Keratinocyte (primary cell): ENCODE measurements around the gene CNP. TPM values are rescaled to one million over a fixed set of nuclear protein-coding genes. Genes with fewer than 3 reads are reported as not detected.

ENCODE experiments used
- DNase-seq: peaks from one replicate; pipeline ENCODE4 v3.0.0-alpha.2; 2011; ENCODE audit warnings: low read depth, missing footprints, low spot score
- FAIRE-seq: peaks from 2 replicates; lab custom pipeline; 2011; peaks lifted over from hg19 to GRCh38; lab: Jason Lieb, UNC
- H2AFZ ChIP-seq: 2 replicates; pipeline ENCODE4 v1.6.0; 2012; ENCODE audit warnings: low read length, control low read depth, inconsistent platforms; ENCODE audit not compliant: control insufficient read depth
- H3K27ac ChIP-seq: 2 replicates; pipeline ENCODE4 v1.5.1; 2011; ENCODE audit warnings: low read length; ENCODE audit not compliant: control insufficient read depth, insufficient read depth
- H3K27me3 ChIP-seq: 3 replicates; pipeline ENCODE4 v1.6.0; 2011; ENCODE audit warnings: low read length; ENCODE audit not compliant: control insufficient read depth, insufficient read depth; ENCODE audit errors: extremely low read depth
- H3K36me3 ChIP-seq, 2 experiments: 2 replicates in 1 of 2; 3 replicates in 1 of 2; pipeline ENCODE4 v1.5.1; 2011; ENCODE audit warnings: low read length in 2 of 2, mild to moderate bottlenecking in 1 of 2; ENCODE audit not compliant: control insufficient read depth in 2 of 2, insufficient read depth in 2 of 2; ENCODE audit errors: extremely low read depth in 1 of 2
- H3K4me1 ChIP-seq: 3 replicates; pipeline ENCODE4 v1.5.1; 2011; ENCODE audit warnings: low read length; ENCODE audit not compliant: control insufficient read depth, insufficient read depth; ENCODE audit errors: extremely low read depth
- H3K4me2 ChIP-seq: 3 replicates; pipeline ENCODE4 v1.6.0; 2011; ENCODE audit warnings: low read depth, low read length; ENCODE audit not compliant: control insufficient read depth, insufficient read depth; ENCODE audit errors: extremely low read depth
- H3K4me3 ChIP-seq, 3 experiments: fragments of 200-600 bp in 1 of 3; sonication (generic) in 1 of 3; 2 replicates in 2 of 3; 3 replicates in 1 of 3; pipeline ENCODE4 v1.5.1; 2011 to 2016; ENCODE audit warnings: low read length in 3 of 3, mild to moderate bottlenecking in 3 of 3, control low read depth in 2 of 3, inconsistent platforms in 1 of 3, low read depth in 1 of 3, mixed read lengths in 1 of 3, mixed run types in 1 of 3, moderate library complexity in 1 of 3; ENCODE audit not compliant: control insufficient read depth in 2 of 3, insufficient read depth in 2 of 3; ENCODE audit errors: extremely low read depth in 1 of 3
- H3K79me2 ChIP-seq: 2 replicates; pipeline ENCODE4 v1.6.0; 2012; ENCODE audit warnings: low read length; ENCODE audit not compliant: control insufficient read depth, insufficient read depth
- H3K9ac ChIP-seq: 3 replicates; pipeline ENCODE4 v1.6.0; 2011; ENCODE audit warnings: low read length; ENCODE audit not compliant: control insufficient read depth, insufficient read depth; ENCODE audit errors: extremely low read depth
- H3K9me1 ChIP-seq: 3 replicates; pipeline ENCODE4 v1.6.0; 2011; ENCODE audit warnings: low read length; ENCODE audit not compliant: control insufficient read depth, insufficient read depth; ENCODE audit errors: extremely low read depth
- H3K9me3 ChIP-seq: 2 replicates; pipeline ENCODE4 v1.5.1; 2012; ENCODE audit warnings: low read depth, low read length; ENCODE audit not compliant: control insufficient read depth
- H4K20me1 ChIP-seq: 3 replicates; pipeline ENCODE4 v1.6.0; 2011; ENCODE audit warnings: low read length; ENCODE audit not compliant: control insufficient read depth, insufficient read depth; ENCODE audit errors: extremely low read depth
- EZH2 ChIP-seq: IDR thresholded peaks from one replicate; pipeline ENCODE4 v1.6.1; 2012; ENCODE audit warnings: inconsistent platforms, mild to moderate bottlenecking, low read length, moderate library complexity
- dilution Hi-C: fragments of 300-500 bp; cut with MboI; formaldehyde crosslinking; loops from one replicate; pipeline ENCODE4 v1.7.0; 2020; ENCODE audit warnings: low sequenced_read_pairs; ENCODE audit not compliant: extremely low pct_ligation_motif_present
- polyA plus RNA-seq, 5 experiments: library from polyadenylated mRNA; depleted of rRNA in 3 of 5; stranded (reverse) in 3 of 5; stranded (forward) in 1 of 5; unstranded in 1 of 5; fragments of >200 nt; gene quantifications; 1 replicate in 1 of 5; 2 replicates in 3 of 5; 3 replicates in 1 of 5; pipeline versions ENCODE4 v1.2.1 to v1.2.3, GENCODE V29; 2011 to 2012; ENCODE audit warnings: missing spikeins in 2 of 5, low read depth in 1 of 5, low replicate concordance in 1 of 5
- TF ChIP-seq, protein P1 (sequence below), 3 experiments: IDR thresholded peaks in 1 of 3; conservative IDR thresholded peaks in 1 of 3; optimal IDR thresholded peaks in 1 of 3; 2 replicates in 2 of 3; 3 replicates in 1 of 3; pipeline versions ENCODE3 to v1.5.1; 2011; ENCODE audit warnings: low read length in 3 of 3, mild to moderate bottlenecking in 3 of 3, moderate library complexity in 2 of 3, control low read depth in 1 of 3, inconsistent platforms in 1 of 3; ENCODE audit not compliant: insufficient read depth in 2 of 3; ENCODE audit errors: extremely low read depth in 1 of 3

The CNP gene
- polyA plus RNA-seq, 1 donor (not counting 4 experiments of a cell fraction or from before 2014, with no cell fraction given): 32.4 TPM

- Histone ChIP-seq H4K20me1 (peaks cover 49% of the 10 kb centered on the region), H3K9me3 (no peaks in the 10 kb centered on the region), H3K9me1 (peaks cover 8% of the 10 kb centered on the region), H3K27me3 (no peaks in the 10 kb centered on the region), H3K9ac (peak overlapping the region; percentile 86), H3K27ac (peak overlapping the region; percentile 79), H2AFZ (peak overlapping the region; percentile 41), H3K4me1 (peaks cover 37% of the 10 kb centered on the region), H3K4me2 (peak overlapping the region; percentile 93), H3K79me2 (peaks cover 60% of the 10 kb centered on the region), H3K36me3 (peaks cover 25 to 27% of the 10 kb centered on the region in 2 experiments), H3K4me3 (peak overlapping the region; percentile 82 to 94 (median 87))
- FAIRE-seq: no peak
- dilution Hi-C loops: no loop called here
- no peak for TF ChIP-seq EZH2
- TF ChIP-seq, protein P1, sequence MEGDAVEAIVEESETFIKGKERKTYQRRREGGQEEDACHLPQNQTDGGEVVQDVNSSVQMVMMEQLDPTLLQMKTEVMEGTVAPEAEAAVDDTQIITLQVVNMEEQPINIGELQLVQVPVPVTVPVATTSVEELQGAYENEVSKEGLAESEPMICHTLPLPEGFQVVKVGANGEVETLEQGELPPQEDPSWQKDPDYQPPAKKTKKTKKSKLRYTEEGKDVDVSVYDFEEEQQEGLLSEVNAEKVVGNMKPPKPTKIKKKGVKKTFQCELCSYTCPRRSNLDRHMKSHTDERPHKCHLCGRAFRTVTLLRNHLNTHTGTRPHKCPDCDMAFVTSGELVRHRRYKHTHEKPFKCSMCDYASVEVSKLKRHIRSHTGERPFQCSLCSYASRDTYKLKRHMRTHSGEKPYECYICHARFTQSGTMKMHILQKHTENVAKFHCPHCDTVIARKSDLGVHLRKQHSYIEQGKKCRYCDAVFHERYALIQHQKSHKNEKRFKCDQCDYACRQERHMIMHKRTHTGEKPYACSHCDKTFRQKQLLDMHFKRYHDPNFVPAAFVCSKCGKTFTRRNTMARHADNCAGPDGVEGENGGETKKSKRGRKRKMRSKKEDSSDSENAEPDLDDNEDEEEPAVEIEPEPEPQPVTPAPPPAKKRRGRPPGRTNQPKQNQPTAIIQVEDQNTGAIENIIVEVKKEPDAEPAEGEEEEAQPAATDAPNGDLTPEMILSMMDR (optimal IDR thresholded peaks at IDR 0.05 in 1 of 3, IDR thresholded peaks at IDR 0.05 in 1 of 3, conservative IDR thresholded peaks at IDR 0.05 in 1 of 3; ENCODE audit: extremely low read depth in 1 of 3, insufficient read depth in 2 of 3, low read length in 3 of 3): no peak
- no peak for DNase-seq
Observed at GRCh38 chr17:41917679-41918313, 48.8 kb upstream of the CNP start.

- H2AFZ ChIP-seq: peak within 1 kb of the TSS; percentile 83
- peaks cover 37% of the 10 kb centered on the region for H3K4me1 ChIP-seq
- peaks cover 42% of the 10 kb centered on the region for H4K20me1 ChIP-seq
- peak within 1 kb of the TSS; percentile 82 to 94 (median 87) for H3K4me3 ChIP-seq
- no peaks in the 10 kb centered on the region for H3K9me3 ChIP-seq
- H3K9ac ChIP-seq: peak within 1 kb of the TSS; percentile 86
- FAIRE-seq (no peak), DNase-seq (peak; percentile 89)
- H3K4me2 ChIP-seq: peak within 1 kb of the TSS; percentile 93
- peaks cover 8% of the 10 kb centered on the region for H3K9me1 ChIP-seq
- peak within 1 kb of the TSS; percentile 79 for H3K27ac ChIP-seq
- dilution Hi-C loops: no loop called here
- H3K27me3 ChIP-seq: no peaks in the 10 kb centered on the region
- no peak for TF ChIP-seq EZH2
- TF ChIP-seq, protein P1 (optimal IDR thresholded peaks at IDR 0.05 in 1 of 3, IDR thresholded peaks at IDR 0.05 in 1 of 3, conservative IDR thresholded peaks at IDR 0.05 in 1 of 3; ENCODE audit: extremely low read depth in 1 of 3, insufficient read depth in 2 of 3, low read length in 3 of 3): no peak
- H3K79me2 ChIP-seq: peaks cover 53% of the 10 kb centered on the region
- peaks cover 17 to 20% of the 10 kb centered on the region in 2 experiments for H3K36me3 ChIP-seq
Observed at GRCh38 chr17:41918314-41919164, 48.1 kb upstream of the CNP start, which contains the start of gene ACLY. ACLY (minus strand) TSS chr17:41918951; CDS start chr17:41913873, 5,078 bp downstream.
